IMR-90 (cell line): ENCODE results near the gene BRIP1. TPM values are rescaled to one million over a fixed set of nuclear protein-coding genes. Genes with fewer than 3 reads are reported as not detected.

ENCODE experiments used
- ATAC-seq: fragments of 200-7000 bp; cut with Tn5 transposase; 2 replicates; pipeline ENCODE4 v1.9.1; 2020; ENCODE audit warnings: low read depth, mild to moderate bottlenecking, moderate library complexity
- BruUV-seq: library from RNA; stranded (reverse); fragments of 400-500 nt; replicated peaks from 2 replicates; lab custom pipeline; 2021; lab: Mats Ljungman, UMichigan
- CTCF ChIA-PET: fragments of 300-600 bp; formaldehyde crosslinking; extraction: SDS; loops from one replicate; lab custom pipeline; 2021; ENCODE audit warnings: antibody characterized with exemption; lab: Yijun Ruan, JAX
- POLR2A ChIA-PET: fragments of 300-600 bp; sonication (Branson Sonifier 250); formaldehyde crosslinking; loops from one replicate; lab custom pipeline; 2022; ENCODE audit warnings: antibody characterized with exemption; ENCODE audit not compliant: unreplicated experiment; lab: Charles Lee
- DNase-seq: peaks from one replicate; pipeline ENCODE4 v3.0.0; 2013
- H2AFZ ChIP-seq: replicated peaks from 2 replicates; pipeline ENCODE3; 2013; ENCODE audit warnings: low read length, mild to moderate bottlenecking; ENCODE audit not compliant: poor library complexity
- H2AK5ac ChIP-seq: 2 replicates; pipeline ENCODE4 v1.6.1; 2013; ENCODE audit warnings: low read depth, low read length, inconsistent platforms
- H2AK9ac ChIP-seq: replicated peaks from 2 replicates; pipeline ENCODE3; 2013; ENCODE audit warnings: mild to moderate bottlenecking, low read depth, low read length, moderate library complexity; ENCODE audit not compliant: poor library complexity
- H2BK120ac ChIP-seq: 2 replicates; pipeline ENCODE4 v1.6.1; 2013; ENCODE audit warnings: low read depth, low read length, inconsistent platforms
- H2BK15ac ChIP-seq: 3 replicates; pipeline ENCODE4 v1.6.1; 2013; ENCODE audit warnings: low read depth, low read length, inconsistent platforms
- H2BK20ac ChIP-seq: 2 replicates; pipeline ENCODE4 v1.6.1; 2013; ENCODE audit warnings: low read depth, mild to moderate bottlenecking, inconsistent platforms, low read length, moderate library complexity
- H2BK5ac ChIP-seq: 2 replicates; pipeline ENCODE4 v1.6.1; 2013; ENCODE audit warnings: mild to moderate bottlenecking, low read depth, low read length, inconsistent platforms; ENCODE audit not compliant: poor library complexity, severe bottlenecking
- H3K14ac ChIP-seq: replicated peaks from 2 replicates; pipeline ENCODE4 v1.6.1; 2013; ENCODE audit warnings: low read depth, low read length, inconsistent platforms
- H3K18ac ChIP-seq: 2 replicates; pipeline ENCODE4 v1.6.1; 2013; ENCODE audit warnings: low read depth, low read length, control low read depth
- H3K23ac ChIP-seq: 2 replicates; pipeline ENCODE4 v1.6.1; 2013; ENCODE audit warnings: low read depth, low read length, inconsistent platforms
- H3K27ac ChIP-seq: 2 replicates; pipeline ENCODE4 v1.5.1; 2013; ENCODE audit warnings: mild to moderate bottlenecking, control low read depth, low read length; ENCODE audit not compliant: insufficient read depth
- H3K27me3 ChIP-seq: 2 replicates; pipeline ENCODE4 v1.6.1; 2013; ENCODE audit warnings: low read length; ENCODE audit not compliant: control insufficient read depth, insufficient read depth
- H3K36me3 ChIP-seq: 2 replicates; pipeline ENCODE4 v1.6.1; 2013; ENCODE audit warnings: low read length, mixed read lengths; ENCODE audit not compliant: control insufficient read depth, insufficient read depth
- H3K4ac ChIP-seq: 2 replicates; pipeline ENCODE4 v1.6.1; 2013; ENCODE audit warnings: low read depth, low read length, inconsistent platforms
- H3K4me1 ChIP-seq: 2 replicates; pipeline ENCODE4 v1.6.1; 2013; ENCODE audit warnings: low read length, mixed read lengths; ENCODE audit not compliant: control insufficient read depth, insufficient read depth
- H3K4me2 ChIP-seq: 2 replicates; pipeline ENCODE4 v1.6.1; 2013; ENCODE audit warnings: low read depth, mild to moderate bottlenecking, control low read depth, low read length, moderate library complexity
- H3K4me3 ChIP-seq: 2 replicates; pipeline ENCODE4 v1.5.1; 2013; ENCODE audit warnings: low read depth, mild to moderate bottlenecking, control low read depth, low read length, moderate library complexity; ENCODE audit not compliant: insufficient read depth
- H3K56ac ChIP-seq: 2 replicates; pipeline ENCODE4 v1.6.1; 2013; ENCODE audit warnings: low read length, inconsistent platforms; ENCODE audit not compliant: insufficient read depth; ENCODE audit errors: extremely low read depth
- H3K79me1 ChIP-seq, 2 experiments: 2 replicates each; pipeline ENCODE4 v1.6.1; 2013; ENCODE audit warnings: low read length in 2 of 2, inconsistent platforms in 1 of 2, low read depth in 1 of 2
- H3K9ac ChIP-seq: 2 replicates; pipeline ENCODE4 v1.6.1; 2013; ENCODE audit warnings: low read depth, low read length, control low read depth
- H3K9me1 ChIP-seq: 2 replicates; pipeline ENCODE4 v1.6.1; 2013; ENCODE audit warnings: low read length, inconsistent platforms; ENCODE audit not compliant: insufficient read depth
- H3K9me3 ChIP-seq: 2 replicates; pipeline ENCODE4 v1.6.1; 2013; ENCODE audit warnings: low read length; ENCODE audit not compliant: control insufficient read depth, insufficient read depth
- H4K20me1 ChIP-seq: 2 replicates; pipeline ENCODE4 v1.6.1; 2013; ENCODE audit warnings: low read length, inconsistent platforms; ENCODE audit not compliant: insufficient read depth
- H4K5ac ChIP-seq: 2 replicates; pipeline ENCODE4 v1.6.1; 2013; ENCODE audit warnings: mild to moderate bottlenecking, low read depth, low read length, control low read depth
- H4K8ac ChIP-seq, 2 experiments: 2 replicates each; pipeline ENCODE4 v1.6.1; 2013; ENCODE audit warnings: low read depth in 2 of 2, low read length in 2 of 2, control low read depth in 1 of 2, inconsistent platforms in 1 of 2
- H4K91ac ChIP-seq: 2 replicates; pipeline ENCODE4 v1.6.1; 2013; ENCODE audit warnings: low read depth, low read length, inconsistent platforms; ENCODE audit not compliant: insufficient read depth
- BHLHE40 ChIP-seq: fragments of 150-350 bp; IDR thresholded peaks from 2 replicates; pipeline ENCODE4 v1.6.1; 2016; ENCODE audit warnings: mild to moderate bottlenecking, low read depth, low read length
- CEBPB ChIP-seq: IDR thresholded peaks from 2 replicates; pipeline ENCODE4 v1.6.1; 2012; ENCODE audit warnings: low read depth, low read length, improper control_type of control experiment
- CHD1 ChIP-seq: IDR thresholded peaks from 2 replicates; pipeline ENCODE4 v1.6.1; 2012; ENCODE audit warnings: low read depth, low read length, improper control_type of control experiment
- CTCF ChIP-seq: conservative IDR thresholded peaks from 2 replicates; pipeline ENCODE4 v1.5.1; 2012; ENCODE audit warnings: mild to moderate bottlenecking, low read depth, low read length, improper control_type of control experiment
- ELK1 ChIP-seq: fragments of 150-350 bp; IDR thresholded peaks from 2 replicates; pipeline ENCODE4 v1.6.1; 2016; ENCODE audit warnings: low read depth, mild to moderate bottlenecking, low read length, moderate library complexity, borderline replicate concordance
- FOS ChIP-seq: fragments of 150-350 bp; IDR thresholded peaks from 2 replicates; pipeline ENCODE4 v1.6.1; 2016; ENCODE audit warnings: low read depth, low read length
- MAFK ChIP-seq: IDR thresholded peaks from 2 replicates; pipeline ENCODE4 v1.6.1; 2012; ENCODE audit warnings: low read depth, low read length, improper control_type of control experiment
- MAZ ChIP-seq: IDR thresholded peaks from 2 replicates; pipeline ENCODE4 v1.6.1; 2012; ENCODE audit warnings: low read depth, mild to moderate bottlenecking, low read length, improper control_type of control experiment, moderate library complexity, borderline replicate concordance
- MXI1 ChIP-seq: IDR thresholded peaks from 2 replicates; pipeline ENCODE4 v1.6.1; 2012; ENCODE audit warnings: low read depth, mild to moderate bottlenecking, low read length, moderate library complexity, borderline replicate concordance
- NFE2L2 ChIP-seq: fragments of 150-350 bp; IDR thresholded peaks from 2 replicates; pipeline ENCODE4 v1.6.1; 2016; ENCODE audit warnings: low read depth, mild to moderate bottlenecking, low read length
- POLR2A ChIP-seq: IDR thresholded peaks from 2 replicates; pipeline ENCODE4 v1.6.1; 2012; ENCODE audit warnings: mild to moderate bottlenecking, low read depth, low read length
- RAD21 ChIP-seq: IDR thresholded peaks from 2 replicates; pipeline ENCODE4 v1.6.1; 2012; ENCODE audit warnings: low read length, improper control_type of control experiment
- RCOR1 ChIP-seq: IDR thresholded peaks from 2 replicates; pipeline ENCODE4 v1.6.1; 2012; ENCODE audit warnings: mild to moderate bottlenecking, low read length, improper control_type of control experiment; ENCODE audit not compliant: insufficient replicate concordance
- RFX5 ChIP-seq: IDR thresholded peaks from 2 replicates; pipeline ENCODE4 v1.8.0; 2012; ENCODE audit warnings: low read depth, mild to moderate bottlenecking, low read length, moderate library complexity
- SMC3 ChIP-seq: fragments of 150-350 bp; IDR thresholded peaks from 2 replicates; pipeline ENCODE4 v1.6.1; 2016; ENCODE audit warnings: low read depth, mild to moderate bottlenecking, antibody characterized with exemption, low read length, moderate library complexity
- WGBS, 2 experiments: methylation state at CpG; one replicate each; pipeline versions ENCODE4 v1.1.5 to v1.1.7; 2013; ENCODE audit warnings: missing lambda C conversion rate in 2 of 2; ENCODE audit not compliant: insufficient read length in 1 of 2; ENCODE audit errors: extremely low coverage in 2 of 2; 5-methylcytosine and 5-hydroxymethylcytosine counted together
- dilution Hi-C: fragments of 300-500 bp; cut with HindIII; formaldehyde crosslinking; loops from one replicate; pipeline ENCODE4 v1.14.3; 2018; ENCODE audit warnings: low sequenced_read_pairs; ENCODE audit not compliant: unreplicated experiment
- in situ Hi-C: fragments of 300-500 bp; cut with MboI; formaldehyde crosslinking; loops from 3 replicates; pipeline ENCODE4 v1.14.3; 2019; ENCODE audit warnings: low sequenced_read_pairs, inconsistent platforms, mixed read lengths
- intact Hi-C: fragments of 100-400 bp; cut with micrococcal nuclease; formaldehyde crosslinking; loops from 2 replicates; pipeline ENCODE4 v1.10.0; 2022
- polyA plus RNA-seq, 3 experiments: library from polyadenylated mRNA; depleted of rRNA; stranded (reverse); fragments of >200 nt; gene quantifications; 2 replicates each; pipeline ENCODE4 v1.2.3, GENCODE V29; 2012; ENCODE audit warnings: low replicate concordance in 1 of 3
- total RNA-seq: library from RNA; depleted of rRNA; stranded (reverse); fragments of >200 nt; gene quantifications from 2 replicates; pipeline ENCODE4 v1.2.3, GENCODE V29; 2012
- TF ChIP-seq, protein P1 (sequence below): fragments of 150-350 bp; IDR thresholded peaks from 2 replicates; pipeline ENCODE4 v1.6.1; 2017; ENCODE audit warnings: mild to moderate bottlenecking, antibody characterized with exemption, low read length, low read depth

The BRIP1 gene
- total and polyA plus RNA-seq, 2 of the 4 experiments (the other 2 are of a cell fraction): 6.1 to 19.7 TPM

GRCh38 chr17:61678339-61678738 is 185.0 kb downstream of the BRIP1 start:
- Histone ChIP-seq H3K79me1 (no peaks in the 10 kb centered on the region), H4K20me1 (no peaks in the 10 kb centered on the region), H3K4ac (no peak overlapping the region), H4K8ac (no peak overlapping the region), H3K4me1 (no peaks in the 10 kb centered on the region), H3K4me3 (no peak overlapping the region), H3K14ac (no peak overlapping the region), H2BK120ac (no peak overlapping the region), H3K9me3 (no peaks in the 10 kb centered on the region), H3K56ac (no peak overlapping the region), H3K23ac (no peak overlapping the region), H2BK20ac (no peak overlapping the region), H4K91ac (no peak overlapping the region), H3K9ac (no peak overlapping the region), H3K36me3 (no peaks in the 10 kb centered on the region), H3K27me3 (no peaks in the 10 kb centered on the region), H4K5ac (no peak overlapping the region), H2AFZ (no peak overlapping the region), H2BK15ac (no peak overlapping the region), H3K9me1 (no peaks in the 10 kb centered on the region), H3K4me2 (no peak overlapping the region), H2AK5ac (no peak overlapping the region), H2BK5ac (no peak overlapping the region), H3K27ac (no peak overlapping the region), H2AK9ac (no peak overlapping the region), H3K18ac (no peak overlapping the region)
- TF ChIP-seq ELK1 (no peak), BHLHE40 (no peak), MAZ (no peak), MXI1 (no peak), RFX5 (no peak), FOS (no peak), RCOR1 (no peak), MAFK (no peak), NFE2L2 (no peak), RAD21 (no peak), CTCF (no peak), CHD1 (no peak), SMC3 (no peak), POLR2A (no peak), CEBPB (no peak)
- TF ChIP-seq, protein P1, sequence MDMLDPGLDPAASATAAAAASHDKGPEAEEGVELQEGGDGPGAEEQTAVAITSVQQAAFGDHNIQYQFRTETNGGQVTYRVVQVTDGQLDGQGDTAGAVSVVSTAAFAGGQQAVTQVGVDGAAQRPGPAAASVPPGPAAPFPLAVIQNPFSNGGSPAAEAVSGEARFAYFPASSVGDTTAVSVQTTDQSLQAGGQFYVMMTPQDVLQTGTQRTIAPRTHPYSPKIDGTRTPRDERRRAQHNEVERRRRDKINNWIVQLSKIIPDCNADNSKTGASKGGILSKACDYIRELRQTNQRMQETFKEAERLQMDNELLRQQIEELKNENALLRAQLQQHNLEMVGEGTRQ: no peak
- intact Hi-C loops: no loop called here
- in situ Hi-C loops: no loop called here
- ChIA-PET POLR2A (no interaction called here), CTCF (no interaction called here)
- dilution Hi-C loops: no loop called here
- no CpG with 5 or more reads among the region's 1 CpG for WGBS, 2 experiments
- no TSS peak for BruUV-seq
- DNase-seq (no peak), ATAC-seq (no peak)
